ENCODE data around the gene LAGE3. TPM values are rescaled to one million over a fixed set of nuclear protein-coding genes. Genes with fewer than 3 reads are reported as not detected.

Gene LAGE3
- total RNA-seq, 1 donor from 2014 or later = 13.5 TPM

- FAIRE-seq = no peak
- DNase-seq (ENCODE audit: low spot score in 2 of 2) = no peak
These were observed 3.0 kb upstream of the LAGE3 start for GRCh38 chrX:154481911-154482601.

DNA sequence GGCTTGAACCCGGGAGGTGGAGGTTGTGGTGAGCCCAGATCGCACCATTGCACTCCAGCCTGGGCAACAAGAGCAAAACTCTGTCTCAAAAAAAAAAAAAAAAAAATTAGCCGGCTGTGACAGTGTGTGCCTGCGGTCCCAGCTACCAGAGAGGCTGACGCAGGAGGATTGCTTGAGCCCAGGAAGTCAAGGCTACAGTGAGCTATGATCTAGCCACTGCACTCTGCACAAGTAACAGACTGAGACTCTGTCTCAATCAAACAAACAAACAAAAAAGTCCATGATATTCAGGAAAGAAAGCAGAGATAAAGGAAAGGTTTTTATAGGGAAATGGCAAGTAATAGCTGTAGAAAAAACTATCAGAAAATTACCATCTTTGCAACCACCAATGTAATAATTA is 2.1 kb upstream of the LAGE3 start:
- FAIRE-seq = no peak

GRCh38 chrX:154477891-154478477 is 1.1 kb downstream of the LAGE3 start:
- DNase-seq (ENCODE audit: low spot score in 2 of 2) = no peak
- FAIRE-seq = no peak

More for the DNA sequence above, 2.1 kb upstream of the LAGE3 start:
- DNase-seq (ENCODE audit: low spot score in 2 of 2) = no peak

- DNase-seq (ENCODE audit: low spot score in 2 of 2) = no peak
- no peak for FAIRE-seq
These were observed 2.3 kb downstream of the LAGE3 start for GRCh38 chrX:154476821-154477220.

GRCh38 chrX:154473683-154474082 is 5.4 kb downstream of the LAGE3 start:
- FAIRE-seq (no peak), DNase-seq (ENCODE audit: low spot score in 2 of 2) (no peak)

GRCh38 chrX:154472685-154473632 is 6.1 kb downstream of the LAGE3 start:
- DNase-seq (ENCODE audit: low spot score in 2 of 2) = no peak
- FAIRE-seq = no peak

DNA sequence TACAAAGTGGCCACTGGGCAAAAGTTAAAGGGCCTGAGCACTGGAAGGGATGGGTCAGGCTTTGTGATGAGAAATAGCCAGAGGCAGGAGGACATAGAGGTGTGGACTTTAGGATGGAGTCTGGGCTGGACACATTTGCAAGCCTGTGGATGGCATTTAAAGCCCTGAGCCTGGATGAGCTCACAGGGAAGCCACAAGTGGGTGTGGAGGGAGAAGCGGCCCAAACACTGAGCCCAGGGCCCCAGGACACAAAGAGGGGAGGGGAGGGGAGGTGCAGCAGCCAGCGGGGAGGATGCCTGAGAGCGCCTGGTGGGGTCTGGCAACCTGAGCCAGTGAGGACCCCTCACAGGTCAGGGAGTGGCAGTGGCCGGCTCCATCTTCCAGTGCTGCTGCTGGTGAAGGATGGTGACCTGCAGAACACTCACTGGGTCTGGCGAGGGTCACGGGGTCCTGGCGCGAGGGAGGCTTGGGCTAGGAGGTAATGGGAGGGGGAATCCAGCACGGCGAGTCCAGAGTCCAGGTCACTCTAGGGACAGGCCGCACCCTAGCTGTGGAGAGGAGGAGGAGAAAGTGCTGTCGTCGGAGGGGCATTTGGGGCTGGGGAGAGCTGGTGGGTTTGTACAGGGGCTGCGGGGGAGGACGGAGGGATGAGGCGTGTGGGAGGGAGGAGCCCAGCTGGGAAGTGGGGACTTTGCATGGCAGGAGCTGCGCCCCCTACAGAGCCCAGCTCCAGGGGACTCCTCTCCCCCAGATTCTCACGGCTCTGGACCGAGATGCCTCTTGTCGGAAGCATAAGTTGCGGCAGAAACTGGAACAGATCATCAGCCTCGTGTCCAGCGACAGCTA is 7.0 kb downstream of the LAGE3 start:
- DNase-seq (ENCODE audit: low spot score in 2 of 2) (no peak), FAIRE-seq (no peak)

- no peak for FAIRE-seq
- no peak for DNase-seq (ENCODE audit: low spot score in 2 of 2)
These were observed 8.0 kb downstream of the LAGE3 start for GRCh38 chrX:154470914-154471568.

DNA sequence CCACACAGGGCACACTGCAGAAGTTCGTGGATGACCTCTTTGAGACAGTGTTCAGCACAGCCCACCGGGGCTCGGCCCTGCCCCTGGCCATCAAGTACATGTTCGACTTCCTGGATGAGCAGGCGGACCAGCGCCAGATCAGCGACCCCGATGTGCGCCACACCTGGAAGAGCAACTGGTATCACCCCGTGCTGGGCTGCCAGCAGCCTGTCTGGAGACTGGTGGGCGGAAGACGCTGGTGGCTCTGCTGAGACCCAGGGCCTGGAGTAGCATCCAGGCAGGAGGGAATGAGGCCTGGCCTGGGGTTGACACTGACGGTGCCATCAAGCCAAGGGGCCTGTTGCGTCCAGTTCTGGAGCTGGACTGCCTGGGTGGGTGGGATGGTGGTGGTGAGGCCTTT is 8.6 kb downstream of the LAGE3 start:
- FAIRE-seq = no peak
- no peak for DNase-seq (ENCODE audit: low spot score in 2 of 2)

- DNase-seq (ENCODE audit: low spot score in 2 of 2) (no peak), FAIRE-seq (no peak)
These were observed 9.2 kb downstream of the LAGE3 start for GRCh38 chrX:154469880-154470279.

- DNase-seq (ENCODE audit: low spot score in 2 of 2) (no peak), FAIRE-seq (no peak)
These were observed 10.0 kb downstream of the LAGE3 start for GRCh38 chrX:154469114-154469513.

GRCh38 chrX:154468217-154468616 is 10.9 kb downstream of the LAGE3 start:
- DNase-seq (ENCODE audit: low spot score in 2 of 2) (no peak), FAIRE-seq (no peak)

DNA sequence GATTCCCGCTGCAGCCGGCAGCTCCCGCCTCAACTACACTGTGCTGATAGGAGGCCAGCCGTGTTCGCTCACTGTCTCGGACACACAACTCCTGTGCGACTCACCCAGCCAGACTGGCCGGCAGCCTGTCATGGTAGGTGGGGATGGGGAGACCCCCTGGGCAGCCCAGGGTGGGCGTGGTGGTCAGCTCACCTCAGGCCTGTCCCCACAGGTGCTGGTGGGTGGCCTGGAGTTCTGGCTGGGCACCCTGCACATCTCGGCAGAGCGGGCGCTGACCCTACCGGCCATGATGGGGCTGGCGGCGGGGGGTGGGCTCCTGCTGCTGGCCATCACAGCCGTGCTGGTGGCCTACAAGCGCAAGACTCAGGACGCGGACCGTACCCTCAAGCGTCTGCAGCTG is 11.5 kb downstream of the LAGE3 start:
- FAIRE-seq (no peak), DNase-seq (ENCODE audit: low spot score in 2 of 2) (no peak)

GRCh38 chrX:154466907-154467306 is 12.2 kb downstream of the LAGE3 start:
- DNase-seq (ENCODE audit: low spot score in 2 of 2) (no peak), FAIRE-seq (no peak)

- FAIRE-seq (no peak), DNase-seq (ENCODE audit: low spot score in 2 of 2) (no peak)
These were observed 13.0 kb downstream of the LAGE3 start for GRCh38 chrX:154466036-154466435.

GRCh38 chrX:154465601-154466000 is 13.5 kb downstream of the LAGE3 start:
- FAIRE-seq = no peak
- no peak for DNase-seq (ENCODE audit: low spot score in 2 of 2)

GRCh38 chrX:154464806-154465365 is 14.2 kb downstream of the LAGE3 start:
- DNase-seq (ENCODE audit: low spot score in 2 of 2) (no peak), FAIRE-seq (no peak)

GRCh38 chrX:154463611-154464220 is 15.4 kb downstream of the LAGE3 start:
- DNase-seq (ENCODE audit: low spot score in 2 of 2) = no peak
- FAIRE-seq = no peak

- FAIRE-seq = no peak
- DNase-seq (ENCODE audit: low spot score in 2 of 2) = peak in 1 of 2 donors; percentile 64
These were observed 16.7 kb downstream of the LAGE3 start for GRCh38 chrX:154462396-154462795.

Measured in frontal cortex (tissue), 4 donors.